Kidney epithelial cell (primary cell): Measurements from ENCODE around the gene SAP25. TPM values are rescaled to one million over a fixed set of nuclear protein-coding genes. Genes with fewer than 3 reads are reported as not detected.
"Not testable (repeated sequence)": the region's sequence is repeated elsewhere in the genome, so short reads cannot be mapped to it uniquely, and the experiment has no call there.

Experiments used
- DNase-seq: peaks from one replicate; pipeline ENCODE4 v3.0.0-alpha.2; 2010; ENCODE audit warnings: low read depth
- H3K27me3 ChIP-seq: 2 replicates; pipeline ENCODE4 v1.6.0; 2011; ENCODE audit warnings: low read length; ENCODE audit not compliant: control insufficient read depth, insufficient read depth
- H3K36me3 ChIP-seq: 2 replicates; pipeline ENCODE4 v1.5.1; 2011; ENCODE audit warnings: low read length; ENCODE audit not compliant: control insufficient read depth, insufficient read depth
- H3K4me3 ChIP-seq: 2 replicates; pipeline ENCODE4 v1.5.1; 2011; ENCODE audit warnings: low read depth, mild to moderate bottlenecking, control low read depth, low read length
- CTCF ChIP-seq: IDR thresholded peaks from 2 replicates; pipeline ENCODE4 v1.5.1; 2011; ENCODE audit warnings: mild to moderate bottlenecking, moderate library complexity, low read length, control low read depth, inconsistent platforms; ENCODE audit not compliant: insufficient read depth, poor library complexity, severe bottlenecking
- total RNA-seq: library from RNA; depleted of rRNA; stranded (reverse); fragments of >200 nt; gene quantifications from 2 replicates; pipeline ENCODE4 v1.2.3, GENCODE V29; 2015

The SAP25 gene
- total RNA-seq, 1 donor from 2014 or later = not detected

DNA sequence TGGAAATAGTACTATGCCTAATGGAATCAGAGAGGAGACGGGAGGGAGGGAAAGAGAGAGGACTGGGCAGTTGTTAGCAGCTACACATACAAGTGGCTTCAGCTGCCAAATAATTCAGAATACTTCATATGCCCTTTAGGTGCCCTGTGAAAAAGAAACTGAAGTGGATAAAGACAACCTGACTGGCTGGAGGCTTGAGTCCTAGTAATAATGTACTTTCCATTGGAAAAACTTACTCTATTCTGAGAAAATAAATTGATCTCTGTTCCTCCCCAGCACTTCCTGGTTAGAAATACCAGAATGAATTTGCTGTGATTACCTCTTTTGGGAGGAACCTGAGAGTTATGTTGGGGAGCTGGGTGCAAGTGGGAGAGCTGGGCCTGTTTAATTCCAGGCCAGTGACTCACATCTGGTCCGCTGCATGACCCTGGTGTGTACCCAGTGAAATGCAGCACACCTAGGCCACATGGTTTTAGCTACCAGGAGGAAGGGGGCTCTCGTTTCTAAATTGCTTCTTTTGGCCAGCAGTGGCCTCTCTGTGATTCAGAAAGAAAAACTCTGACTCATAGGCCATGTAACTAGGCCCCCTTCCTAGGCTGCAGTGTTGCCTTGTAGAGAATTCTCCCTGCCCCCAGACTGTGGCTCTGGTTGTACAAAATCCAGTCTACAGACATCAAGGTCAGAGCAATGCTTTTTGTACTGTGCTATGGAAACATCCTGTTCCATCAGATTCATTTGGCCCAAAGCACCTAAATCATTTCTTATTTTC, 28.2 kb downstream of the SAP25 start:
- peak; percentile 19 for TF ChIP-seq CTCF
- H3K27me3 ChIP-seq = no peaks in the 10 kb centered on the region
- H3K36me3 ChIP-seq = no peaks in the 10 kb centered on the region
- DNase-seq = peak; percentile 84
- H3K4me3 ChIP-seq = no peak overlapping the region

- Histone ChIP-seq H3K36me3 (no peaks in the 10 kb centered on the region), H3K27me3 (no peaks in the 10 kb centered on the region), H3K4me3 (no peak overlapping the region)
- no peak for DNase-seq
- TF ChIP-seq CTCF = no peak
Measured at GRCh38 chr7:100544967-100545359, 28.7 kb downstream of the SAP25 start.

- no peak for TF ChIP-seq CTCF
- H3K27me3 ChIP-seq = no peaks in the 10 kb centered on the region
- DNase-seq = no peak
- no peaks in the 10 kb centered on the region for H3K36me3 ChIP-seq
- H3K4me3 ChIP-seq = no peak overlapping the region
Measured at GRCh38 chr7:100544386-100544785, 29.3 kb downstream of the SAP25 start.

DNA sequence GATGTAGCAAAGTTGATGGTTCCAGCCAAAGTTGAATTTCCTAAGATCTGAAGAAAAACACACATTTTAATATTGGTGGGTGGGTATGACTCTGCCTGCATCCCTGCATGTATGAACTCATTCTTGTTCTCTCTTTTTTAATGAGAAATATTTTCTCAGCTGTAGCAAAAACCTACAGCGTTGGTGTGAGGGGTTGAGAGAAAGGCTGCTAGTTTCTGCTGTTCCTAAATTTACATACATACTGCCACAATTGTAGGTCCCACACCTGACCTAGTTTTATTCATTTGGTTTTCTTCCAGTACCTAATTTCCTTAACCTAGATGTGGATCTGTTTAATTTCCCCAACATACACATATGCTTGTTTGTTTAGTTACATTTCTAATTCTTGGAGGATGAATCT, 30.1 kb downstream of the SAP25 start:
- H3K4me3 ChIP-seq = no peak overlapping the region
- H3K36me3 ChIP-seq = no peaks in the 10 kb centered on the region
- no peak for TF ChIP-seq CTCF

GRCh38 chr7:100541309-100541708, 32.4 kb downstream of the SAP25 start:
- H3K4me3 ChIP-seq = not testable (repeated sequence)

More for the DNA sequence above, 30.1 kb downstream of the SAP25 start:
- H3K27me3 ChIP-seq = no peaks in the 10 kb centered on the region
- no peak for DNase-seq

GRCh38 chr7:100540073-100540723, 33.5 kb downstream of the SAP25 start:
- H3K36me3 ChIP-seq = no peaks in the 10 kb centered on the region
- H3K4me3 ChIP-seq = peak overlapping the region; percentile 83
- no peaks in the 10 kb centered on the region for H3K27me3 ChIP-seq
- no peak for TF ChIP-seq CTCF
- DNase-seq = no peak

More at GRCh38 chr7:100541309-100541708, 32.4 kb downstream of the SAP25 start:
- H3K36me3 ChIP-seq, DNase-seq, H3K27me3 ChIP-seq: not testable (repeated sequence)
